ENCODE measurements around the gene KPNB1.

KPNB1 gene

DNA sequence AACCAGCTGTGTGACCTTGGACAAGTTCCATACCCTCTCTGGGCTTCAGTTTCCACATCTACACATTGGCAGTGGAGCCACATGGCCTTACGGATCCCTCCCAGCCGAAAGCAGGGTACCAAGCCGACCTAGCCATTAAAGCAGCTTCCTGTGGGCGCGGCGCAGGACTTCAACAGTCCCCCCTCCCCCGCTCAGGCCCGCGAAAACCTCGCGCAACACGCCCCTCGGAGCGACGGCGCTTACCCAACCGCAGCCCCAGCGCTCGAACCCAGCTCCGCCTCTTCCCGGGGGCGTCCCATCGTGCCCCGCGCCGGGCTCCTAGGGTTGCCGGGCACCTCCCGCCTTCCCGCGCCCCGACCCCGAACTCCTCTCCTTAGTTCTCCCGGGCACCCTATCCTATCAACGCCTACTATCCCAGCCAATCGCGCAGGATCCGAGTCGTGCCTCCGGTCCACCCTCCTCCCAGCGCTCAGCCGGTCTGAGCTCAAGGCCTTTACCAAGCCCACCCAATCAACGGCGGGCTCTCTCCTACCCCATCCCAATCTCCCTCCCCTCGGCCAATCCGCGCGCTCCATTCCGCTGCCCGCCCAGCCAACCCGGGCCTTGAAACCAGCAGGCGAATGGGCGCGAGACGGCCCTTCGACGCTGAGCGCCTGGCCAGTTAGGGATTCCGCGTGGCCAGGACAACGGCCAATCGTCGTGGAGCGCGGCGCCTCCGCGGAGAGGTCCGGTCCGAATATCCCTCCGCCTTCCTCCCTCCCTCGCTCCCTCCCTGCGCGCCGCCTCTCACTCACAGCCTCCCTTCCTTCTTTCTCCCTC, at the start of gene KPNB1:
TSS of gene KPNB1 (plus strand) at position 767 of the 819 bp plus-strand sequence. CDS start 326 bp downstream, outside the sequence.
- peak; percentile 100 for DNase-seq (ENCODE audit: low read depth, low spot score)

DNA sequence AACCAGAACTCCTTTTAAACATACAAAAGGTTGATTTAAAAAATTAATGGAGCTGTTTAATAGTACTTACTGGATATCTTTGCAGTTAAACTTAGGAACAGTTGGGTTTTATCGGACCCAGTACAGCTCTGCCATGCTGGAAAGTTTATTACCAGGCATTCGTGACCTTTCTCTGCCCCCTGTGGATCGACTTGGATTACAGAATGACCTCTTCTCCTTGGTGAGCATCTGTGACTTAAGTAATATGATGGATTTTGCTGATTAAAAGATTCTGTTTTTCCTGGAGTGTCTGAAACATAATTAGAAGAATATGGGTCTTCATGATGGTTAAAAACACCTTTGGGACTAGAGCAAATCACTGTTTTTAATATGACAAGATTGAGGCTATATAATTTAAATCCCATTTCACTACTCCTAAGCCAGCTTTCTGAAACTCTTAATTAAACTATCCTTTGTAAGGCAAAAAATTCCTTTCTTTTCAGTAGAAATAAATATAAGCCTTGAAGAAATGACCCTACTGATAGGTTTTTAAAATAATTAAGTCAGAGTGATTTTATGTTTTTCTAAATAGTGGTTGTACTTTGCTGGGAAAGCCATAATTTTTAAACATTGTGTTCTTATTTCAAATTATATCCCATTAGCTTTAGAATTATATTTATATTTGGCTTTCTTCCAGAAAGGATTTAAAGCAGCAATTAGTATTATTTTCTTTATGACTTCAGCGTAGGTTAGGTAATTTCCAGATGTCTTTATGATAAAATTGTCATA, 45.7 kb upstream of the KPNB1 start:
- DNase-seq (ENCODE audit: low read depth, low spot score) = no peak

DNA sequence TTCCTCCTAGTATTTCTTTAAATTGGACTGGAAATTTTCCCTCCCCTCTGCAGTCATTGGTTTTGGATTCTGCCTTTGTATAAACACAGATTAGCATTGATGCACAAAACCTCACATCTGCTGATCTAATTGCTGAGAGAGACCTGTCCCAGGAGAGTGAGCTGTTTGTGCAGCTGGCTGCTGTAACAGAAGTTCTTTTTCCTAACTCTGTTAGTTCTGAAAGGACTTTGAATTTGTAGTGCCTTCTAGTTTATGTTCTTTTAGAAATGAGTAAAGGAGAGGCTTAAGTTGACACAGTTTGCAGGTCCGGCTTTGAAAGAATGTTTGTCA, 45.2 kb upstream of the KPNB1 start:
- peak; percentile 85 for DNase-seq (ENCODE audit: low read depth, low spot score)

DNA sequence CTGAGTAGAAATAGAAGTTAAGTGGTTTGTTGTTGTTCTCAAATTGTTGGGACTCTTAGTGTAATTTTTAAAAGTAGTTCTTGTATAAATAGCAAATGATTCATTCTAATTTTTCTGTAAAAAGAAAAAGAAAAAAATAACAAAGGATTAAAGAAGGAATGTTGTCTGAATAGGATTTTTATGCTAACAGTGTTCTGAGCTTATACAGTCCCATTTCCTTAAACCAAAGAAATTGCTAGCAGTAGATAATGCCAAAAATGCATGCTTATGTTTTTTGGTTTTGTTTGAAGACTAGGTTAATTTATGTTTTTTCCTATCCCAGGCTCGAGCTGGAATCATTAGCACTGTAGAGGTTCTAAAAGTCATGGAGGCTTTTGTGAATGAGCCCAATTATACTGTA, 44.7 kb upstream of the KPNB1 start:
- DNase-seq (ENCODE audit: low read depth, low spot score) = no peak

DNA sequence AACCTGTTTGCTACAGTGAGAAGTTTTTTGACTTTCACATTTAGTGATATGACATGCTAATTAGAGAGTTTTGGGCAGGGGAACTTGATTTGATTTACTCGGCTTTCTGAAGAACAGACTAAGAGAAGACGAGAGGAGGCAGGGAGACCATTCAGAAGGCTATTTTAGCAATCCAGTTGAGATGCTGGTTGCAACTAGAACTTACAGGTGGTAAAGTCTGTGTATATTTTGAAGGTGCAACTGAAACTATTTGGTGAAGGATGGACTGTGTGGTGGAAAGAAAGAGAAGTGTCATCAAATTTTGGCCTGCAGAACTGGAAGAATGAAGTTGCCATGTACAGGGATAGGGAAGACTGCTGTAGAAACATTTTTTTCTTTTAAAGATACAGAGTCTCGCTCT, 42.2 kb upstream of the KPNB1 start:
- no peak for DNase-seq (ENCODE audit: low read depth, low spot score)

DNA sequence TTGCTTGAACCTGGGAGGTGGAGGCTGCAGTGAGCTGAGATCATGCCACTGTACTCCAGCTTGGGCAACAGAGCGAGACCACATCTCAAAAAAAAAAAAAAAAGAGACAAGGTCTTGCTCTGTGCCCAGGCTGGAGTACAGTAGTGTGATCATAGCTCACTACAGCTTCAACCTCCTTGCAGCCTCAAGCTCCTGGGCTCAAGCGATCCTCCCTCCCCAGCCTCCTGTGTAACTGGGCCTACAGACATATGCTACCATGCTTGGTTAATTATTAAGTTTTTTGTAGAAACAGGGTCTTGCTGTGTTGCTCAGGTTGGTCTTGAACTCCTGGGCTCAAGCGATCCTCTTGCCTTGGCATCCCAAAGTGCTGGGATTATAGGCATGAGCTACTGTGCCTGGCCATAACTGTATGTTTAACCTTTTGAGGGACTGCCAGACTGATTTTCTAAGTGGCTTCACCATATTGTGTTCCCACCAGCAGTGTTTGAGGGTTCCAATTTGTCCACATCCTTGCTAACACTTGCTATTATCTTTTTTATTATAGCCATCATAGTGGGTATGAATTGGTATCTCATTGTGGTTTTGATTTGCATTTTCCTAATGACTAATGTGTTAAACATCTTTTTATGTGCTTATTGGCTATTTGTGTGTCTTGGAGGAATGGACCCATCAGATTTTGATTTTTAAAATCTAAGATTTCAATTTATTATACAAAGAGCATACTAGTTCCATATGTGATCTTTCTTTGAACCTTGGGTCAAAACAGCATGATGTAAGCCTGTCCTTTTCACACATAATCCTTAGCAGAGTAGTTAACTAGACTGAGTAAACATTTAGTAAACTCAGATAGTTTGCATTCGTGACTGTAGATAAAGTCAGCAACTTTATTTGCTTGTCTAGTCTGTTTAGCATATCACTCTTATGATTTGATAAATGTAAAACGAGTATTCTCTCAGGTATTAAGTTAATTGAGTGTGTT, 38.1 kb upstream of the KPNB1 start:
- no peak for DNase-seq (ENCODE audit: low read depth, low spot score)

DNA sequence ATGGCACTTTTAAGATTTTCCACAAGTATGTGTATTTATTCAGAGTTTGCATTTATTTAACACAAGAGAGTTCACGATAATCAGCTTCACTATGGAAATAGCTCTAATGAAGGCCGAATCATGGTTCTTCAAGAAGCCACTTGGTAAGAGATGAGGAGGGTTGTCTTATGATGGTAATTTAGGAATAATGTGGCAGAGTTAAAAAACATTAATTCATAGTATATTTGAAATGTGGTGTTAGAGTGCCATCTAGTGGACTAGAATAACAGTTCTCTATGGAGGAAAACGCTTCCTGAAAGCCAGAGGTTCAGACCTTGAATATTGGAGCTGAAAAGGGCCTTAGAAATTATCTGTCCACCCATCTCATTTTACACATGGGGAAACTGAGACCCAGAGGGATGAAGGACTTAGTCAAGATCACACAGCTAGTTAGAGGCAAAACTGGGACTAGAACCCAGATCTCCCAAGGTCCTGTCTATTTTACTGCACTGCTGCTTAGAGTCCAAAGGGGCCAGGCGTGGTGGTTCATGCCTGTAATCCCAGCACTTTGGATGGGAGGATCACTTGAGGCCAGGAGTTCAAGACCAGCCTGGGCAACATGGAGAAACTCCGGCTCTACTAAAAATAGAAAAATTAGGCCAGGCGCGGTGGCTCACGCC, 33.8 kb upstream of the KPNB1 start:
- peak; percentile 40 for DNase-seq (ENCODE audit: low read depth, low spot score)

DNA sequence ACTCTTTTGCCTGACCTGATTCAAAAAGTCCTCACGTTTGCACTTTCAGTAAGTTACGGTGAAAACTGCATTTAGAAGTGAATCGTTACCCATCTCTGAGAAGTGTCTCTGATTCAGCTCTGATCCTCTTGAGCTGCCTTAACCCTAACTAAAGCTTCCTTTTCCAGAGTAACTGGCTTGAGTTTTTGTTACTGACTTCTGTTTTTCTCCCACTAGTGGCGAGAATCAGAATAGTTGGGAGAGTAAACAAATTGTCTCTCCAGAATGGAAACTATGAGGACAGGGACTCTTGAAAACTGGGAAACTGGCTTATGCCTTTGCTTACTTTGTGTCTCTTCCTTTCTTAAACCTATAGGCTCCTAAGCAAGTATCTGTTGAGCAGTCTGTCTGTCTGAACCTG, 31.3 kb upstream of the KPNB1 start:
- DNase-seq (ENCODE audit: low read depth, low spot score) = no peak

DNA sequence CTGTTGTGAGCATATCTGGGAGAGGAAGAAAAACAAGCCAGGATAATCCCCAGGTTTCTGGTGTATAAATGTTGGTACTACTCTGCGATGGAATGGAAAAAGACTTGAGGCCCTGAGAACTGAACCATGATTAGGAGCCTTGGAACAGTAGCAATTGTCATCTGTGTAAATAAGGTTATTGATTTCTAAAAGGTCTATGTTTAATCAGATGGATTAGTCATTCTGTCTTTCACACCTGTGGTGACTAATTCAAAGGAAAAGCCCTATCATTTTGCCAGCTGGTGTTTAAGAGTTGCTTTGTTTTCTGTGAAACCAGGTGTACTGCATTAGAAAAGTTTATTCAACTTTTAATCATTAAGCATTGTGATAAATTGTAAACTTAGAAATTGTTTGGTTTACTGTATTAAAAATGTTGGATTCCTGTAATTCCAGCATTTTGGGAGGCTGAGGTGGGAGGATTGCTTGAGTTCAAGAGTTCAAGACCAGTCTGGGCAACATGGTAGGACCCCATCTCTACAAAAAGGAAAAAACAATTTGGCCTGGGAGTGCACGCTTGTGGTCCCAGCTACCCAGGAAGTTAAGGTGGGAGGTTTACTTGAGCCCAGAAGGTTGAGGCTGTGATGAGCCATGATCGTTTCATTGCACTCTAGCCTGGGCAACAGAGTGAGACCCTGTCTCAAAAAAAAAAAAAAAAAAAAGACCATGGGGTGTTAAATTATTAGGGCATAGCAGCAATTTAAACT, 29.0 kb upstream of the KPNB1 start:
- DNase-seq (ENCODE audit: low read depth, low spot score) = no peak

DNA sequence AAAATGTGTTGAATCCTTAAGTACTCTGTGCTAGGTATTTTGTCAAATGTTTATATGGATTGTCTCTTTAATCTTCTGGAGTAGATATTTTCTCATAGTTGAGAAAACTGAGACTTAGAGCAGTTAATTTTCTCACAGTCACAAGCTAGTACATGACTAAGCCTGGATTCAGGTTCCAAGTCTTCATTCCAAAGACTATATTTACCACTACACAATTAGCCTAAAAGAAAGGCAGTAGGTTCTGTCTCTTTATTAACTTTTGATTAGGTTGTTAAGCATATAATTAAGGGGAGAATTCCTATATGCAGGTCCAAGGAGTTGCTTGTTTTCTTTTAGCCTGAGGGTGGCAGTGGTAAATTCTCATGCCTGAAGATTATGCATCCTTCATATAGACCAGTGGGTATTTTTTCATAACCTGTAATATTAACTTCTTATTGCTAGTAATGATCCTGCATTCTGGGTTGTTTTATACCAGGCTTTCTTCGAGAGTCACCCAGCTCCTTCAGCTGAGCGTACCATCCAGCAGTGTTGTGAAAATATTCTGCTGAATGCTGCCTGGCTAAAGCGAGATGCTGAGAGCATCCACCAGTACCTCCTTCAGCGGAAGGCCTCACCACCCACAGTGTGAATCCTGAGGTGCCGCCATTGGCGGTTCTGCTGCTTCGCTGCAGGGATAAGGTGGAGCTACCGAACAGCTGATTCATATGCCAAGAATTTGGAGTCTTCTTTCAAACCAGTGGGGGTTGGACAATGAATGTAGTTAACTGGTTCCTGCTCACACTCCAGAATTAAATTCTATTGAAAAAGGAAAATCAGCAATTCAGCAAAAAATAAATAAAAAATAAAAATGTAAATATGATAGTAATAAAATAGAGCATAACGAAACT, 28.2 kb upstream of the KPNB1 start:
- peak; percentile 88 for DNase-seq (ENCODE audit: low read depth, low spot score)

DNA sequence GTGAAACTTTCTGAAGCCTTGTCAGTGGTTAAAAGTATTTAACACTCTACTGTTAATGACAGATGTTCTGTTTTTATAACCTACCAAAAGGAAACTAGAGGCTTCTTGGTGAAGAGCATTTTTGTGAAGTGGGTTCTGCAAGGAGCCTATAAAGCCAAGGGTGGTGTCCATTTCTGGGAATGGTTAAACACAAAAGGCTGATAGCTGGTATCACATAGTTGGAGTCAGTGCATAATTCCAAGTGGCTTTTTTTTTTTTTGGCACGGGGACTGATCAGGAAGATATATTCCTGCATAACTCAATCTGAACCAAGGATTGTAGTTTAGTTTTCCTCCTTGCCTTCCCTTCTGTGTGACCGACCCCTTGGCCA, 27.6 kb upstream of the KPNB1 start:
- DNase-seq (ENCODE audit: low read depth, low spot score) = no peak

DNA sequence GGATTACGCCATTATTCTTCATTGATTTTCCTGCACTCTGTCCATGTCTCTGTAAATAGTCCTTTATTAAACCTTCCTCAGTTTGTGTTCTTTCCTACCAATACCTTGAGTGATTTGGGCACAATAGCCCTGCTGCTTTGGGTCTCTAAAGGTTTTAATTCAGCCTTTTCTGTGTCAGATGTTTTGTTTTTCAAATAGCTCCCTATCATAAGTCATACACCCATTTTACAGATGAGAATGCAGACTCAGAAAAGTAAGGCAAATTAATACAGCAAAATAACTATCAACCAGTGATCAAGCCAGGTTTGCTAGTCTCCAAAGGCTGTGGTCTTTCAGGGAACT, 25.0 kb upstream of the KPNB1 start:
- DNase-seq (ENCODE audit: low read depth, low spot score) = no peak

DNA sequence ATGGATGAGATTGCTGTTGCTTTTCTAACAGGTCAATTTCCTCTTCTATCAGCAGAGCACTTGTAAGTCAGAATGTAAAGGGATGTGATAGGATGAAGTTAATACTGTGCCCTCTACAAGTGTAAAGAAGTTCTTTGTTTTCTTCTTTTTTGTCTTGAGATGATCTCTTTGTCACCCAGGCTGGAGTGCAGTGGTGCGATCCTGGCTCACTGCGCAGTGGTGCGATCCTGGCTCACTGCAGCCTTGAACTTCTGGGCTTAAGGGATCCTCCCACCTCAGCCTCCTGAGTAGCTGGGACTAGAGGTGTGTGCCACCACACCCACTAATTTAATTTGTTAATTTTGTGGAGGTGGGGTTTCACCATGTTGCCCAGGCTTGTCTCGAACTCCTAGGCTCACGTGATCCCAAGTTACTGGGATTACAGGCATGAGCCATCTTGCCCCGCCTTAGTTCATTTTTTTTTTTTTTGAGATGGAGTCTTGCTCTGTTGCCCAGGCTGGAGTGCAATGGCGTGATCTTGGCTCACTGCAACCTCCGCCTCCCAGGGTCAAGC, 21.6 kb upstream of the KPNB1 start:
- no peak for DNase-seq (ENCODE audit: low read depth, low spot score)

DNA sequence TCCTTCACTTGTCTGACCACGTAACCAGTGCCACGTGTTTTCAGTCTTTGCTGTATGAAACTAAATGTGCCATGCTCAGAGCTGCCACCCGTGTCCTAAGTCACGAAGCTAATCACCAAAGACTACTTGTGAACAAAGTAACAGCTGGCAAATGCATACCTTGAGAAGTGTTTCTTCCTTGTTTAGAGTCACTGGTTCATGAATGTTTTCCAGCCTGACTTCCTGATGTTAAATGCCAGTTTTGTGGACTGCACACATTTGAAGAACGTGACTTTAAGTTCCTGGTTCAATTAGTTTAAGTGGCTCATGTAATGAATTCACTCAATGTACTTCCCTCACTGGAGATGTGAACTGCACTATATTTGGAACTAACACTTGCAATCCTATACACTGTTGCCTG, 19.9 kb upstream of the KPNB1 start:
- no peak for DNase-seq (ENCODE audit: low read depth, low spot score)

DNA sequence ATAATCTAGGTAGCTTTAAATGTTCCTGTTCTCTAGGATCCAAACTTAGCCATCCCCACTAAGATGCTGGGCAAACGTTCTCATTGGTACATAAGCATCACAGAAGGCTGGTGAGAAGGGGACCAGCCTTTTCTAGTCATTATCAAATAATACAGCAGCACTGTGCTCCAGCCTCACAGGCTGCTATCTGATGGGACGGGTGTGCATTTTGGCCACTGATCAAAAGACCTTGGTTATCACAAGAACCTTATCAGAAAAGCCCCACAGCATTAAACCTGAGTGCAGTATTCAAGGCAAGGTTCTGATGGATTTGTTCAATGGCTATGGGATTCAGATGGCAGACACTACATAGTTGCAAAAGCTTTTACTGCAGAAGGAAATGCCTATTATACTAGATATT, 19.1 kb upstream of the KPNB1 start:
- no peak for DNase-seq (ENCODE audit: low read depth, low spot score)

DNA sequence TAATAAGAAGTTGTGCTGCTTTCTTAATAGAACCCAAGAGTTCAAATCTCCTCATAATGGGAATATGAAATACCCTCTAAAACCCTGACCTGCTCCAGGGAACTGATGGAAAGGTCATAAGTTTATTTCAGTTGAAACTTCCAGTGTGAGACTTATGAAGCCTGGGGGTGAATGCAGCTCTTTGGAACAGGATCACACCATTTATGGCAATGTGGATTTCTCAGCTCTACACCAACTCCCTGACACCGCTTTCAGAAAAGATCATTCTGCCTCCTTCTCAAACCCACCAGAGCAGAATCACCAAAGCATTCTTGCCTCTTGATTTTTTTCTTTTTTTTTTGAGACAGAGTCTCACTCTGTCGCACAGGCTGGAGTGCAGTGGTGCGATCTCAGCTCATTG, 16.7 kb upstream of the KPNB1 start:
- no peak for DNase-seq (ENCODE audit: low read depth, low spot score)

DNA sequence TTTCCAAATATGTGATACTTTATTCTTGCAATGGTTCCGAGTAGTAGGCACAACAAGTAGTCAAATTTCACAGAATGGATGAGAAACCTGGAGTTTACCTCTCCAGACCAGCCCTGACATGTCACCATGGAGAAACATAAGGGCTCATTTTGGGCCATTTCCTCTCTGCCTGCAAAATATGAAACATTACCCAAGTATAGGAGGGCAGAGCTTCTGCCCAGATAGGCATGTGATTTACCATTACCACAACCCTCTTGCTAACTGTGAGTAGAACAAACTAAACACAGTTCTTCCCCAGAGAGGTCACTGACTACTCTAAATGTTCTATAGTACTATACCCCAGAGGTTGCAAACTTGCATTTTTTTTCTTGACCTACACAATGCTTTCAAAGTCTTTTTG, 15.7 kb upstream of the KPNB1 start:
- DNase-seq (ENCODE audit: low read depth, low spot score) = no peak

DNA sequence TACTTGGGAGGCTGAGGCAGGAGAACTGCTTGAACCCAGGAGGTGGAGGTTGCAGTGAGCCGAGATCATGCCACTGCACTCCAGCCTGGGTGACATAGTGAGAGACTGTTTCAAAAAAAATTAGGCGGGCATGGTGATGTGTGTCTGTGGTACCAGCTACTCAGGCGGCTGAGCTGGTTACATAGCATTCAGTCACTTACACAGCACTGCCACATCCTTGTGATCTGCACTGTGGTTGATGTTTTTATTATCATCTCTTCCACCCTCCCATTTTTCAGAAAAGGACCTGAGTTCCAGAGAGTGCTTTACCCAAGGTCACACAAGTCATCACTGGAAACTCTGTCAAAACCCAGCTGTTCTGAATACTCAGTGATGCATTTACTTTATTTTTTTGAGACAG, 14.8 kb upstream of the KPNB1 start:
- DNase-seq (ENCODE audit: low read depth, low spot score) = no peak

DNA sequence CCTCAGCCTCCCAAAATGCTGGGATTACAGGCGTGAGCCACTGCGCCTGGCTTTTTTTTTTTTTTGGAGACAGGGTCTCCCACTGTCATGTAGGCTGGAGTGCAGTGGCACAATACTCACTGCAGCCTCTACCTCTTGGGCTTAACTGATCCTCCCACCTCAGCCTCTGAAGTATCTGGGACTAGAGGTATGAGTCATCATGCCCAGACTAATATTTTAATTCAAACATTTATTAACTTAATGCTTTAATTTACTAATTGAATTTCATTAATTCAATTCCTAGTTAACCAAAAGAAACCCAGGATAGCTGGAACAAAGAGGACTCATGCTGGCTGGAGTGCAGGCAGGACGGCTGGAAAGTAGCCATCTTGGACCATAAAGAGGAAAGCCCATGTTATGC, 14.0 kb upstream of the KPNB1 start:
- no peak for DNase-seq (ENCODE audit: low read depth, low spot score)

Data from smooth muscle cell of the brain vasculature (primary cell).